Caco-2 (cell line): ENCODE measurements around the gene HTT. TPM values are rescaled to one million over a fixed set of nuclear protein-coding genes. Genes with fewer than 3 reads are reported as not detected.

ENCODE experiments used
- BruUV-seq: library from RNA; stranded (reverse); fragments of 400-500 nt; replicated peaks from 2 replicates; lab custom pipeline; 2021; lab: Mats Ljungman, UMichigan
- CTCF ChIA-PET: fragments of 300-600 bp; sonication (Branson Sonifier 250); formaldehyde crosslinking; loops from one replicate; lab custom pipeline; 2022; ENCODE audit warnings: antibody characterized with exemption; lab: Charles Lee
- POLR2A ChIA-PET: fragments of 300-600 bp; sonication (Branson Sonifier 250); formaldehyde crosslinking; loops from one replicate; lab custom pipeline; 2022; ENCODE audit warnings: antibody characterized with exemption; lab: Charles Lee
- DNase-seq, 2 experiments: peaks; one replicate each; pipeline versions ENCODE4 v3.0.0 to v3.0.0-alpha.2; 2020 to 2022
- H3K27me3 ChIP-seq: replicated peaks from 2 replicates; pipeline ENCODE4 v1.6.0; 2011; ENCODE audit warnings: low read length; ENCODE audit not compliant: control insufficient read depth, insufficient read depth
- H3K36me3 ChIP-seq: 2 replicates; pipeline ENCODE4 v1.5.1; 2011; ENCODE audit warnings: low read length; ENCODE audit not compliant: control insufficient read depth, insufficient read depth
- H3K4me1 ChIP-seq: fragments of 250-450 bp; sonication (Bioruptor Pico); 2 replicates; pipeline ENCODE4 v1.5.1; 2020; ENCODE audit warnings: mild to moderate bottlenecking
- H3K4me3 ChIP-seq: 2 replicates; pipeline ENCODE4 v1.5.1; 2011; ENCODE audit warnings: low read depth, mild to moderate bottlenecking, control low read depth, low read length
- H3K9me3 ChIP-seq: fragments of 250-450 bp; sonication (Bioruptor Pico); 2 replicates; pipeline ENCODE4 v1.5.1; 2020; ENCODE audit warnings: mild to moderate bottlenecking, moderate library complexity
- H3K27ac Mint-ChIP-seq: one replicate; pipeline ENCODE4 v1.8.0; 2022; ENCODE audit warnings: mixed read lengths; ENCODE audit not compliant: unreplicated experiment
- H3K27me3 Mint-ChIP-seq: one replicate; pipeline ENCODE4 v1.8.0; 2022; ENCODE audit warnings: mixed read lengths; ENCODE audit not compliant: insufficient read depth, unreplicated experiment
- H3K36me3 Mint-ChIP-seq: one replicate; pipeline ENCODE4 v1.8.0; 2022; ENCODE audit warnings: mild to moderate bottlenecking, mixed read lengths; ENCODE audit not compliant: insufficient read depth, unreplicated experiment
- H3K4me1 Mint-ChIP-seq: one replicate; pipeline ENCODE4 v1.8.0; 2022; ENCODE audit warnings: low read depth, mixed read lengths; ENCODE audit not compliant: unreplicated experiment
- H3K4me3 Mint-ChIP-seq: one replicate; pipeline ENCODE4 v1.8.0; 2022; ENCODE audit warnings: mild to moderate bottlenecking, moderate library complexity, mixed read lengths; ENCODE audit not compliant: unreplicated experiment
- H3K9me3 Mint-ChIP-seq: one replicate; pipeline ENCODE4 v1.8.0; 2022; ENCODE audit warnings: mixed read lengths; ENCODE audit not compliant: unreplicated experiment
- intact Hi-C: fragments of 100-400 bp; cut with micrococcal nuclease; formaldehyde crosslinking; loops from one replicate; pipeline ENCODE4 v1.10.0; 2022; ENCODE audit not compliant: unreplicated experiment
- total RNA-seq: library from RNA; stranded (reverse); gene quantifications from 2 replicates; pipeline ENCODE4 v1.2.3, GENCODE V29; 2022
- TF ChIP-seq, protein P1 (sequence below), 2 experiments: fragments of 200-600 bp in 1 of 2; IDR thresholded peaks; 1 replicate in 1 of 2; 2 replicates in 1 of 2; pipeline versions ENCODE4 v1.5.1 to v1.8.0; 2011 to 2022; ENCODE audit warnings: antibody characterized with exemption in 1 of 2, control low read depth in 1 of 2, inconsistent platforms in 1 of 2, low read depth in 1 of 2, low read length in 1 of 2, mild to moderate bottlenecking in 1 of 2, moderate library complexity in 1 of 2; ENCODE audit not compliant: insufficient read depth in 1 of 2, severe bottlenecking in 1 of 2, unreplicated experiment in 1 of 2

The HTT gene
- total RNA-seq, 1 experiment from 2014 or later, result 63.3 TPM

DNA sequence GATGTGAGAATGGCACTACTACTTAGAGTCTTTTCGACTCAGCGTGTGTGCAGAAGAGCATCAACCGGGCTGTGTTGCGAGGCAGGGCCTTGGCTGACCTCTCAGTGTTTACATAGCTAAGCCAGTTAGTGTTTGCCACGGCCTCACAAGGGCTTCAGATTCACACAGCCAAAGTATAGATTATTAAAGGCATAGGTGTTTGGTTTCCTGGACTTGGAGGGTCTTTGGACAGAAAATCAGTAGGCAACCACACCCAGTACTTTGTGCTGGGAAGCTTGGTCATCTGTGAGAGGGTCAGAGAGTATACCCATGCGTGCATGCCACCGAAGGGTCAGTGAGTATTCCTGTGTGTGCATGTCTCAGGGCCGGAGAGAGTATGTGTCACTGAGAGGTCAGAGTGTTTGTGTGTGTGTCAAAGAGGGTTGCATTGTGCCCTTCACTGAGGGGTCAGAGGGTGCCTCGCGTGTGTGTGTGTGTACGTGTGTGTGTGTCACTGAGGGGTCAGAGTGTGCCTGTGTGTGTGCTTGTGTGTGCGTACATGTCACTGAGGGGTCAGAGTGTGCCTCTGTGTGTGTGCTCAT, 104.7 kb downstream of the HTT start:
- Mint-ChIP-seq H3K4me1 (peaks cover 9% of the 10 kb centered on the region), H3K27me3 (no peaks in the 10 kb centered on the region), H3K36me3 (peaks cover 52% of the 10 kb centered on the region), H3K27ac (peak overlapping the region; percentile 46), H3K4me3 (no peak overlapping the region), H3K9me3 (no peaks in the 10 kb centered on the region)
- Histone ChIP-seq H3K4me3 (no peak overlapping the region), H3K27me3 (no peaks in the 10 kb centered on the region), H3K9me3 (no peaks in the 10 kb centered on the region), H3K4me1 (peaks cover 8% of the 10 kb centered on the region), H3K36me3 (no peaks in the 10 kb centered on the region; the same call in 1 of the 2 replicates)
- DNase-seq, result peak in 1 of 2 experiments; percentile 11
- intact Hi-C loops, result loop anchor here (1.0 kb wide), 1 partner anchor 28 kb away; no protein-coding TSS in a partner anchor
- CTCF ChIA-PET, result no interaction called here
- POLR2A ChIA-PET, result no interaction called here
- TF ChIP-seq, protein P1, sequence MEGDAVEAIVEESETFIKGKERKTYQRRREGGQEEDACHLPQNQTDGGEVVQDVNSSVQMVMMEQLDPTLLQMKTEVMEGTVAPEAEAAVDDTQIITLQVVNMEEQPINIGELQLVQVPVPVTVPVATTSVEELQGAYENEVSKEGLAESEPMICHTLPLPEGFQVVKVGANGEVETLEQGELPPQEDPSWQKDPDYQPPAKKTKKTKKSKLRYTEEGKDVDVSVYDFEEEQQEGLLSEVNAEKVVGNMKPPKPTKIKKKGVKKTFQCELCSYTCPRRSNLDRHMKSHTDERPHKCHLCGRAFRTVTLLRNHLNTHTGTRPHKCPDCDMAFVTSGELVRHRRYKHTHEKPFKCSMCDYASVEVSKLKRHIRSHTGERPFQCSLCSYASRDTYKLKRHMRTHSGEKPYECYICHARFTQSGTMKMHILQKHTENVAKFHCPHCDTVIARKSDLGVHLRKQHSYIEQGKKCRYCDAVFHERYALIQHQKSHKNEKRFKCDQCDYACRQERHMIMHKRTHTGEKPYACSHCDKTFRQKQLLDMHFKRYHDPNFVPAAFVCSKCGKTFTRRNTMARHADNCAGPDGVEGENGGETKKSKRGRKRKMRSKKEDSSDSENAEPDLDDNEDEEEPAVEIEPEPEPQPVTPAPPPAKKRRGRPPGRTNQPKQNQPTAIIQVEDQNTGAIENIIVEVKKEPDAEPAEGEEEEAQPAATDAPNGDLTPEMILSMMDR (IDR thresholded peaks at IDR 0.05; ENCODE audit: insufficient read depth in 1 of 2, low read depth in 1 of 2, low read length in 1 of 2, severe bottlenecking in 1 of 2, unreplicated experiment in 1 of 2), result no peak
- BruUV-seq, result no TSS peak

DNA sequence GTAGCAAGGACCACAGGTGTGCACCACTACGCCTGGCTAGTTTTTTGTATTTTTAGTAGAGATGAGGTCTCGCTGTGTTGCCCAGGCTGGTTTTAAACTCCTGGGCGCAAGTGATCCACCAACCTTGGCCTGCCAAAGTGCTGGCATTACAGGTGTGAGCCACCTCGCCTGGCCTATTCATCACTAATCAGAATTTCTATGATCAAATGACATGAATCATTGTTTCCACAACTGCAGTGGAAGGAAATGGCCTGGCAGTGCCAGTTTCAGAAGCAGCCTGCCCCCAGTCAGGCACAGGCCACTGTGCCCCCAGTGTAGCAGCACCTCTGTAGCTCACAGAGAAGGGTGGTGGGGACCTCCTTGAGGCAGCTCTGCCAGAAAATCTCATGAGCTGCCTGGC, 108.5 kb downstream of the HTT start:
- TF ChIP-seq, protein P1 (IDR thresholded peaks at IDR 0.05; ENCODE audit: insufficient read depth in 1 of 2, low read depth in 1 of 2, low read length in 1 of 2, severe bottlenecking in 1 of 2, unreplicated experiment in 1 of 2), result no peak
- Mint-ChIP-seq H3K27ac (no peak overlapping the region), H3K4me1 (peaks cover 9% of the 10 kb centered on the region), H3K27me3 (no peaks in the 10 kb centered on the region), H3K9me3 (no peaks in the 10 kb centered on the region), H3K36me3 (peaks cover 54% of the 10 kb centered on the region), H3K4me3 (no peak overlapping the region)
- intact Hi-C loops, result loop anchor here (10.0 kb wide), 1 partner anchor 78 kb away; no protein-coding TSS in a partner anchor
- BruUV-seq, result no TSS peak
- no peaks in the 10 kb centered on the region for H3K9me3 ChIP-seq
- no peaks in the 10 kb centered on the region for H3K27me3 ChIP-seq
- DNase-seq, result no peak
- H3K36me3 ChIP-seq, result no peaks in the 10 kb centered on the region; the same call in 1 of the 2 replicates
- POLR2A ChIA-PET, result no interaction called here
- CTCF ChIA-PET, result no interaction called here
- peaks cover 8% of the 10 kb centered on the region for H3K4me1 ChIP-seq
- H3K4me3 ChIP-seq, result no peak overlapping the region

DNA sequence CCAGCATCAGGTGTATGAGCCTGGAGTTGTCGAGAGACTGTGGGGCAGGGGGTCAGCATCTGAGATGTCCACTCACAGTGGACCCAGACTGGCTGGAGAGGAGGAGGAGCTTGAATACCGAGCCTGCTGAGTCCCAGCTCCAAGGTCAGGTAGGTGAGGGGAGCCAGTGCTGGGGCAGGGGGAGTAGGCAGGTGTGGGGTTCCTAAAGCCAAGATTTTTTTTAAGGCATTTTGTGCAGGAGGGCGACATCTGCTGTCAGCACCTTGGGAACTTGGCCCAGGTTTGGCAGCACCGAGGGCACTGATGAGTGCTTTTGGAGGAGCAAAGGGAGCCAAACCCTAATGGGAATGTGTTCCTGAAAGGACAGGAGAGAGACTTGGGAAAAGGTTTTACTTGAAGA, 110.2 kb downstream of the HTT start:
- peaks cover 56% of the 10 kb centered on the region for H3K36me3 Mint-ChIP-seq
- Histone ChIP-seq H3K4me3 (no peak overlapping the region), H3K4me1 (no peaks in the 10 kb centered on the region), H3K9me3 (no peaks in the 10 kb centered on the region), H3K27me3 (no peaks in the 10 kb centered on the region), H3K36me3 (no peaks in the 10 kb centered on the region; the same call in 1 of the 2 replicates)
- POLR2A ChIA-PET, result interaction anchor here (0.6 kb wide), 1 partner anchor 76 kb away, joined by 6 read pairs; no protein-coding TSS in a partner anchor
- no peaks in the 10 kb centered on the region for H3K27me3 Mint-ChIP-seq
- BruUV-seq, result no TSS peak
- no peaks in the 10 kb centered on the region for H3K4me1 Mint-ChIP-seq
- no peak for DNase-seq
- H3K9me3 Mint-ChIP-seq, result no peaks in the 10 kb centered on the region
- intact Hi-C loops, result loop anchor here (10.0 kb wide), 1 partner anchor 80 kb away; no protein-coding TSS in a partner anchor
- peak overlapping the region; percentile 55 for H3K27ac Mint-ChIP-seq
- TF ChIP-seq, protein P1 (IDR thresholded peaks at IDR 0.05; ENCODE audit: insufficient read depth in 1 of 2, low read depth in 1 of 2, low read length in 1 of 2, severe bottlenecking in 1 of 2, unreplicated experiment in 1 of 2), result no peak
- no peak overlapping the region for H3K4me3 Mint-ChIP-seq
- CTCF ChIA-PET, result no interaction called here
